Fibroblast of the conjunctiva (primary cell): ENCODE data around the gene TAF4B.
A peak's percentile ranks its signal among the peaks of the same experiment; 100 is the strongest.

Experiments used
- DNase-seq: peaks from one replicate; pipeline ENCODE4 v3.0.0-alpha.2; 2010; ENCODE audit warnings: low read depth

TAF4B gene

DNA sequence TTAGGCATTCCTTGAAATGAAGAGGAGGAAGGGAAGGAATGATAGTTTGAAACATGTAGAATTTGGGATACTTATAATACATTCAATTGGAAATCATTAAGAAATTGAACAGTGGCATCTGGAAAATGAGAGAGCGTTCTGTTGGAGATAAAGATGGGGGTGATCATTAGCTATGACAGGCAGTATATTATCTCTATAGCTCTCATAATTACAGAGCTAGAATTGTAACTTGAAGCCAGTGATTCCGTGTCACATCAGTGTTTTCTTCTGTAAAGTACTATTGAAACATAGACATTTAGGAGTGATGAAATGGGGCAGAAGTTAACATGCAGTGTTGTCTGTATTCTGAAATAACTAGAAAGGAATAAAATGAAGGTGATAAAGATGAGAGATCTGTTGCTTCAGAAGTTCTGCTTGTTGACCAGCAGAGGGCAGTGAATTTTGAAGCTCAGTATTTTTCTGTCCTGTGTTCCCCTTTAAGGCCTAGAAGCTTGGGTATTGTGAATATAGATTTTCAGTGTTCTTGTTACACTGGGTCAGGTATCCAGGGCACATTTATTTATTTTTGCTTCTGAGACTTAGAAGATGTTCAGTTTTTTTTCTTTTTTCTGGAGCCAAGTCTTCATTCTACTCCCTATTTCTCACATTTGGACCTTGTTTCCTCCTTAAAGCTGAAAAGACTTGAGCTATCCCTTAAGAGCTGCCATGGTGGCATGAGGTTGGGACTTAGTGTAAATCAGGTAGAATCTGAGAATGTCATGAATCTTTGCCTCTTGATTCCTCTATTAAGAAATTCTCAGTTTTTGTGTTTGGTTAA, 157.4 kb downstream of the TAF4B start:
- DNase-seq, result peak; percentile 55

DNA sequence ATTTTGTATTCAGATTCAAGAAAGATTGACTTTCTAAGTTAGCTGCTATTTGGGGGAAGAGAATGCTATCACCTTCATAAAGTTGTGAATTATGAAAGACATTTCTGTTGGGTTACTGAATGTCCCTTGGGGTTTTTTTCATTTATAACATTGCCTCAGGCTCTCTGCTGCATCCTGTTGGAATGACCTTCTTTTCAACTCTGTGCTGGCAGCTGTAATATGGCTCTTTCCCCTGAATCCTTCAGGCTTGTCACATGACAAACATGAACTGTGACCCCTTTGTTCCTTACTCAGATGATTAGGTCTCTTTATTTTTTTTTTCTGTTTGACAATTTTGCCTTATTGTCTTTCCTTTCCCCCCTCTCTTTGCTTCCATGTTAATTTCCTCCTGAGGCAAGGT, 159.8 kb downstream of the TAF4B start:
- DNase-seq, result peak; percentile 79

DNA sequence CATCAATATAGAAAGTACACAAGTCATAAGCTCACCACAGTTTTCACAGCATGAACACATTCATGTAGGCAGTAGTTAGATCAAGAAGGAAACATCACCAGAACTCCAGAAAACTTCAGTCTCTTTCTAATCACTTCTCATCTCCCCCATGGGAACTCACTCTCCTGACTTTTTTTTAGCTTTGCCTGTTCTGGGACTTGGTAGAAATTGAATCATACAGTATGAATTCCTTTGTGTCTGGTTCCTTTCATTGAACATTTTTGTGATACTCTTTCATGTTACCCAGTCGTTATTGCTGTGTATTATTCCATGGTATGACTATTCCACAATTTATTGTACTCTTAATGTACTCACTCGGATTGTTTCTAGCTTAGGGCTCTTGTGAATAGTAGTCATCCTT, 160.2 kb downstream of the TAF4B start:
- no peak for DNase-seq

DNA sequence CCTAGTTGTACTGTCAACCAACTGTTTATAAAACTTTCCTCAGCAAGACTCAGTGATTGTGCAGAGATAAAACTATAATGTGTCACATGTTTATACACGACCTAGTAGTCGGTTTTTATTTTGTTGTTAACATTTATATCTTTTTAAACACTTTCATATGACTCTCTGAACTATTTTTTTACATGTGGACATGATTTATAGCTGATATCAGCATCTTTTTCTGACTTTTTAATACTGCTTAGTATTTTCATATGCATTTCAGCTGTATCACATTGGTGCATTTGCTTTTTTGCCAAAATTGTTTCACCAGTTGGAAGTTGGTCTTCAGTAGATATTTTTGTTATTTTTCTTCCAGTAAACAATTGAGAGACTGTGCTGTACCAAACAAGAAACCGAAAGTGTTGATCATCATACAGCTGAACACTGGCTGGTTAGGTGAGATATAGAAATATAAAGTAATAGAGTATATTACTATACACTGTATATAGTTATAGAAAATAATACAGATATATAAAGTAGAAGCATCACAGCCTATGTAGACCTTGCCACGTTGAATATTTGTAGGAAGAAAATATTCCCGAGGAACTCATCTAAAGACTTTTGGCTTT, 167.9 kb downstream of the TAF4B start:
- DNase-seq, result no peak

DNA sequence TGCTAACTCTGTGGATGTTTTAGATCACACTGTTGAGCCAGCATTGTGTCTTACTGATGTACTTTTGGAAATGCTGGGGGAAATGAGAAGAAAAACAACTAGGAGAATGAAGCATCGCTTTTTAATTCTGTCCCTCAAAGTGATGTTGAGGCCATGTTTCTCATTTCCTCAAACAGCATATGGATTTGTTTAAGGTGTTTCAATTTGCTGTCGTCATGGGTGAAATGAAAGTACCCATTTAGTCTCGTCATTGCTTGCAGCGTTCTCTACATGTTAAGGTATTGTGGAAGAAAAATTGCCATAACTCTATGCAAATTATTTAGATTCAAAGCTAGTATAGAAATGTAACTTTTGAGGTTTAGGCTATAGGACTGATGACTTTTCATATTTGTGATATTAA, 170.8 kb downstream of the TAF4B start:
- no peak for DNase-seq

DNA sequence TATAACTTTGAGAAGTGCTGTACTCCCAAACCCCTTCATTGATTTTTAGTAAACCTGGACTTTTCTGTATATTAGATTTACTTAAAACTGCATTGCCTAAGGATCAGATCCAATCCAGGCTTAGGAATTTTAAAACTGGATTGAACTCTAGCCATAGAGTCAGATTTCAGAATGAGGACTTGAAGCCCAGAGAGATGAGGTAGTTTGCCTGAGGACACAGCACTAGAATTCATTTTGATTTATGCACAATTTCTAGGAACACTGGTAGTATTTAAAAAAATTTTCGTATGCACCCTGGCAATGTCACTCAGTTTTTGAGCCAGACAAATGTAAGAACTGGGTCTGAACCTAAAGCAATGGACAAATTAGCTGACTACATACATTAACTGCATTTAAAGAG, 177.2 kb downstream of the TAF4B start:
- no peak for DNase-seq

DNA sequence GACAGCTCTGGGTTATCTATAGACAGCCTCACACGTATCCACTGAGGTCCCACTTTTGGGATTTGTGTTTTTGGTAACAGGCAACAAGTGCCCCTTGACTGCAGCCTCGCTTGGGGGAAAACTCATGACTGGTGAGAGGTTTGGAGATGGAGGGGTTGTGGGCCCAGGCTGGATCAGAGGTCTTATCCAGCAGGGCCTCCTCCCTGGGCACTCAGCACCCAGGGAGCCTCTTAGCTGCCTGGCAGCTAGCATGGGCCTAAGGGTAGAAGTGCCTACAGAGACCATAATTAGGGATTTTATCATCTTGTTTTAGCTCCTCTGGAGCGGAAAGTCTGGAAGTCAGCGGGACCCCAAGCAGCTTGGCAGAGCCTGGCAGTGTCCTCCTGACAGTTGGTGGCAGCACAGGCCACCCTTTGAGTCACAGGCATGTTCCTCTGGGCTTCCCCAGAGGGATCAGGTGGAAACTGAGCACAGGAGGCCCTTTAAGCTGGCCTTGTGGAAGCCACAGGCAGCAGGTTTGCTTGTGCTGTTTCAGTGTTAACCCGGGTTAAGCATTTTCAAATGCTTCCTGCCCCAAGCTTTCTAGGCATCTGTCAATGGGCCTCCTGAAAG, 179.1 kb downstream of the TAF4B start:
- no peak for DNase-seq

DNA sequence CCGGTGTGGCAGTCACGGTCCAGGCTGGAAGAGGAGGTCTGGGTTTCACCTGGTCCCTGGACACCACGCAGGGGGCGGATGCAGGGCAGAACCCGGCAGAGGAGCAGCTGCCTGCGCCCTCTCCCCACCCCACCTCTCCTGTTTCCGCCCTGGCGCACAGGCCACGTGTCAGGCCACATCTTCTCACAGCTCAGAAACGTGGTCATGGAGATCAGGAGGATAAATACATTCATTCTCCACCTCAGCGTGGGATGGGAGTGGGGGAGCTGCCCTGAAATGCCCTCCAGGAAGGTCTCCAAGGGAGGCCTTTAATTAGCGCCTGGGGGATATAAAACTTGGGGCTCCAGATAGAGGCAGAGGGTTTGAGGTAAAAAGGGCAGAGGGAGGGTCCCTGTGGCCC, 180.1 kb downstream of the TAF4B start:
- DNase-seq, result no peak

DNA sequence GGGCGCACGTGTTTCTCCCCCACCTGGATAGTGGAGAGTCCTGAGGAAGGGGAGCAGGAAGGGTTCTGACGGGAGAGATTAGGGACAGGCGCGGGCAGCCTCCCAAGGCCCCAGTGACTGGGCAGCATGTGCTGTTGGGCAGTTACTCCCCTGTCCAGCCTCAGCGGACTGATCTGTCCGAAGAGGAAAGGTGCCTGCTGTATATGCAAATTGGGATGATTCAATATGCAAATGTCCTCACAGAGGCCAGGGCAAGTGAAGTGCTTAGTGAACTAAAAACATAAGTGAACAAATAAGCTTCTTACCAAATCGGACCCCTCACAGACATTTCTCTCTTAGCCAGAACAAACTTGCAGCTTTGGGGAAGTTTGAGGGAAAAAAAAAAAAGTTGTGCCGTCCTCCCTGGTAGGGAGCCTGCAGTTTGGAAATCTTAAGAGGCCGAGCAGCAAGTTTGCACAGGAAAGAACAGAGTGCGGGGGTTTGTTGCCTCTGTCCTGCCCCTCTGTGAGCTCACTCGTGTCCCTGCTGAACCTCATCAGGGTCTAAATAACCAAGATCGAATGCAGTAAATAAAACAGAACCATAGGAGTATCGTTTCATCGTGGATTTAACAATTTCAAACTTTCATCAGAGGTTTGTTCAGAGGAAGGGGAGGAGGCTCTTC, 180.7 kb downstream of the TAF4B start:
- no peak for DNase-seq

DNA sequence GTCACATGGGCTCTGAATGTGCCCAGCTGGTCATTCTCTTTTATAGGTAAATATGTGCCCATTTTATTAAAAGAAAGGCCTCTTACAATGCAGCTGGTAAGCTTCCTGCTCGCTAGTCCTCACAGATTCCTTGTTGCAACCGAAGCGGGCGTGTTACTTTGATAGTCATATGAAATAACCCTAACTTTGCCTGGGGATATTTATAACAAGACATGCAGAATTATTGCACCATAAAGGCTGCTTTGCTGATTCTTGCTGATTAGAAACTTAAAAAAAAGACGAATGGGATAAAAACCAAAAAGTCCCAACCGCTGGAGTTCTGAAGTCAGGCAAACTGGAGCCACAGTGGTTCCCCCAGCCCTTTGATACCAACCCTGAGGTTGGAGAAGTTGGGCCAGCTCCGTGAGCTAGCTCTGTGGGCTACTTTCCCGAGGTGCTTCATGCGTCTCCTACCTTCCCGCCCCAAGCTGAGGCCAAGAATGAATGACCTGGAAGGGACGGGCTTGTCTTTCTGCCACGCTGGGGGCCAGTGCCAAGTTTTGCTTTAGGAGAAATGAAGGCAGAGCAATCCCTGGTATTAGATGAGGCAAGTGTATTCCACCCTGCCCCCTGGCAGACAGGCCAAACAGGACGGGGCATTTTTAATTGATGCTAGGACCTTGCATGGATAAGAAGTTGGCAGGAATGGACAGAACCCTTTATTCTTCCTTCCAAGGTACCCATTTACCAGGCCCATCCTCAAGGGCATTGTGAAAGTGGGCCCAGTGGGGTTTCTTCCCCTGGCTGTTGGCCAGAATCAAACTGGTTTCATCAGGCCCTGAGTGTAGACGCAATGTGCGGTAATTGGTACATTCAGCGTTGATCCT, 181.7 kb downstream of the TAF4B start:
- DNase-seq, result no peak

DNA sequence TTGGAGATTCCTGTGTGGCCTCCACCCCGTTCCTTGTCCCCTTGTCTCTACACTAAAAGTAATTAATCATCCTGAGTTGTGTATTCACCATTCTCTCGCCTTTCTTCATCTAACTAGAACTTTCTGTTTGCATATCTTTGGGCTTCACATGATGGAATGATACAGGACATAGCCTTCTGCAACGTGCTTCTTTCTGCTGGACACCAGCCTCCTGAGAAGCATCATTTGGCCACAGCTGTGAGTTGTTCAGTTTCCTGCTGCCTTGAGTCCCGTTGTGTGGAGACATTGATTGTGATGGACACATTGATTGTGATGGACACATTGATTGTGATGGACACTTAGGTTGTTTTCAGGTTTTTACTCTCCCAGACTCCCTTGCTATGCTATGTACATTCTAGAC, 182.8 kb downstream of the TAF4B start:
- DNase-seq, result no peak

DNA sequence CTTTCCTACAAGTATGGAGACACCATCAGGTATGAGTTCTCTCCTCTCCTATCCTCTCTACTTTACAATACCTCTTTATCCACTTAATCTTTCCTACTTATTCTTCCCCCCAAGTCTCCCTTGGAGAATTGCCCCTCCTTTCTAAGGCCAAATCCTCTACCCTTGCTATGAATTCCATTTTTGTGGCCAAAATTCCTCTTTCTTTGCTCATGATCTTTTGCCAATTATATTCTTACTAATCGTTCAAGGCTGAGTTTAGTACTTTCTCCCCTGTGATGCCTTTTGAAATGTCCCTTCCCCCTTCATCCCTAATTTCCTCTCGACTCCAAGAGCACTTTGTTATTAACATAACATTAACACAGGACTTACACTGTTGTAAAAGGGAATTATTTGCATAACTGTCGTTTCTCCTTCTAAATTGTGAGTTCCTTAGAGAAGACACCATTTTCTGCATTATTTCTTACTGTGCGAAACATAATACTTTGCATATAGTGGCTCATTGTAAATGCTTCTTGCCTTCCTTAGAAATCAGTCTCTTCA, 188.7 kb downstream of the TAF4B start:
- no peak for DNase-seq

DNA sequence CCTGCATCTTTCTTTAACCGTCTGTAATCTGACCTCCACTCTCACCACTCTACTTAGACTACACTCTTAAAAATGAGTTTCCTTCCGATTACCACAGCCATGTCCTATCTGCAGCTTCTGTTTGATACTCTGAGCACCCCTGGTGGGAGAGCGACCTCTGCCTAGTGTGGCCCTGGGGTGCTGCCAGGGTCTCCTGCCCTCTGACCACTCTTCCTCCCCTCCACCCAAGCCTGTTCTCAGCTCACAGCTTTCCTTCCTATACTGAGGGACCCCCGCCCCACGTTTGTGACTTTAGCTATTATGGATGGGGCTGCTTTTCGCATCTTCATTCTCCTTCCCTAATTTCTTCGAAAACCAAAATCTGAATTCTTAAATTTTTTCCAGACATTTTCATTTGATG, 189.4 kb downstream of the TAF4B start:
- no peak for DNase-seq

DNA sequence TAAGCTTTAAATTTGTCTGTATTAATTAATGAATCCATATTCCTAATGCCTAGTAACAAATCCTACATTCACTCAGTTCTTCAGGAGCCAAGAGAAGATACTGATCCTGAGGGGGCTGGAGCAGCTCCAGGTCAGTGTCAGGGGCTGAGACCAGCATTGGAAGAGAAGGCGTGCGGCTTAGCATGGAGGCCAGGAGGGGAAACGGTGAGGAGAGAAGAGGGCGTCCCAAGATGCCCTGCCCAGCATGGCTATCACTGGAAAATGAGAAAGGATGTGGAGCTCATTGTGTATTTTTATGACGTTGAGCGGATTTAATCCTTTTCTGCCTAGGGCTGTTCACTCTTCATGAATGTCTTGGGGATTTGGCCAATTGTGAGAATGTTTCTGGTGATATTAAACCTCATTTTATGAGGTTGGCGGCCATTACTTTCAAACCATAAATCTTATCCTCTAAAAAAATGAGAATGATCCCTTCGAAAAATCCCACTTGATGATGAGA, 190.5 kb downstream of the TAF4B start:
- DNase-seq, result no peak

DNA sequence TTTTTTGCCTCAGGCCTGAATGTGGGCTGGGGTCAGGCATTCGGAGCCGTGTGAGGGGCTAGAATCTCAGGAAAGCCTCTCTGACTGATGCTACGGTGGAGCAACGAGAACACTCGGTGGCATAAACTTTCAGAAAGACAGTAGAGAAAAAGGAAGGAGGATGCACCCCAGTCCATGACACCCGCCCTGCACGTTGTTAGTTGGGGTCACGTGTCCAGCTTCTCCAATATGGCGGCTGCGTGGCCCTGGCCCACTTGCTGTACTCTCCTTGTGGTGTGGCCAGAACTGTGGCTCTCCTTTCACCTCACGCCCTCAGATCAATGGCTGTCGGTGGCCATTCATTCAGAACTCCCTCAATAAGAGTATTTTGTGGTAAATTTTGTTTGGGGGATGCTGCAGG, 190.9 kb downstream of the TAF4B start:
- no peak for DNase-seq

DNA sequence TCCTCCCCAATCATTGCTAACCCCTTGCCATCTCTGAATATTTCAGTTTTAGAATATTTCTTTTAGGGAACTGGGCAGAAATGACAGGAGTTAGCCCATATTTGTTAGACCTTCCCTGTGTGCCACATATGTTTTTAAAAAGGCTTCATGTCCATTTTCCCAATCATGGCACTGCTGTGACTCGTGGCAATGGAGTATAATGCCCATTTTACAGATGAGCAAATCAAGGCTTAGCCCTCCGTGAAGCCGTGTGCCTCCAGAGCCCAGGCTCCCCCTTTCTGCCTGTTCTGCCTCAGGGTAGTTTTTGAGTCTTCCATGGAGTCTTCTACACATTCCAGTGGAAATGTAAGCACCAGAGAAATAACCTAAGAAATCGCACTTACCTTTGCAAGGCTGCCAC, 192.0 kb downstream of the TAF4B start:
- no peak for DNase-seq

DNA sequence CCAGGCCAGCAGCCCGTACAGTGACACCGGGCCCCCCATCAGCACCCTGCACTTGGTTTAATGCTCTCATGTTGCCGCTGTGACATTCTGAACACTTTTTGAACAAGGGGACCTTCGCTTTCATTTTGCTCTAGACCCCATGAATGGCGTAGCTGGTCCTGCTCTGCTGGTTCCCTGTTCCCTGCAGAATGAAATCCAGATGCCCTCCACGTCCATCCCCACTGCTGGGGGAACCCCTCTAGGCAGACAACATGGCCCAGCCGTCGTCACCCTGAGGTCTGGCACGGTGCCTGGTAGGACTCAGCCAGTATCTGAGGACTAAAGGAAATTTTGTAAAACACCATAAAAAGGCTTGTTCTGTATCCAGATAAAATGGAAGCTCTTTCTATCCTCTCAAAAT, 193.5 kb downstream of the TAF4B start:
- DNase-seq, result no peak

DNA sequence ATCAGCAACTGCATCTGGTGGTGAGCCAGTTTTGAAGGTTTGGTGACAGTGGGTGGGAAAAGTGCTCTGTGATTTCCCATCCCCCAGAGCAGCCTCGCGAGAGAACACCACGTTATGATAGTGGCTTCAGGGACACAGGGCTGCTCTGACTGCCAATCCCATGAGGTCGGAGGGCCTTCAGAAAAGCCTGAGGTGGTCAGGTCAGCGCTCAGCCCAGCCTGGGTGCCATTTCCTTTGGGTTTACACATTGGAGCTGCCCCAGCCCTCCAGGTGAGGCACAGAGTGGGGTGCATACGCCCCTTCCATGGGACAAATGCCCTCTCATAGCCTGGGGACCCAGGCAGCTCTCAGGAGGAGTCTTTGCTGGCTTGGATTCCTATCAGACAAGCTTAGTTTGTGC, 195.3 kb downstream of the TAF4B start:
- no peak for DNase-seq

DNA sequence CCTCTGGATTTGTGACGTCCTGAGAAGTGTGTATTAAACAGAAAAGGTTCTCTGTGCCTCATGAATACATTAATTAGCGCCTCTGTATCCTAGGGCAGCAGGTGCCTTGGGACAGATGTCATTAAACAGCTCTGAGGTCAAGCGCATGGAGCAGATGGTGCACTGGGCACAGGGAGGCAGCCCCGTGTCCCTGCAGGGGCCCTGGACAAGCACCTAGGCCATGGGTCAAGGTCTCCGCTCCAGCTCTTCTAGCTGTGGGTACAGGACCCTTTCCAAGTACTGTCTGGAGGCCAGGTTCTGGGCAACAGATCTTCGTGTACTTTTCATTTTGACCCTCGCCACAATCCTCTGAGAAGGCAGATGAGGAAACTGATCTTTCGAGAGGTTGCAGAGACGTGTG, 195.7 kb downstream of the TAF4B start:
- no peak for DNase-seq

DNA sequence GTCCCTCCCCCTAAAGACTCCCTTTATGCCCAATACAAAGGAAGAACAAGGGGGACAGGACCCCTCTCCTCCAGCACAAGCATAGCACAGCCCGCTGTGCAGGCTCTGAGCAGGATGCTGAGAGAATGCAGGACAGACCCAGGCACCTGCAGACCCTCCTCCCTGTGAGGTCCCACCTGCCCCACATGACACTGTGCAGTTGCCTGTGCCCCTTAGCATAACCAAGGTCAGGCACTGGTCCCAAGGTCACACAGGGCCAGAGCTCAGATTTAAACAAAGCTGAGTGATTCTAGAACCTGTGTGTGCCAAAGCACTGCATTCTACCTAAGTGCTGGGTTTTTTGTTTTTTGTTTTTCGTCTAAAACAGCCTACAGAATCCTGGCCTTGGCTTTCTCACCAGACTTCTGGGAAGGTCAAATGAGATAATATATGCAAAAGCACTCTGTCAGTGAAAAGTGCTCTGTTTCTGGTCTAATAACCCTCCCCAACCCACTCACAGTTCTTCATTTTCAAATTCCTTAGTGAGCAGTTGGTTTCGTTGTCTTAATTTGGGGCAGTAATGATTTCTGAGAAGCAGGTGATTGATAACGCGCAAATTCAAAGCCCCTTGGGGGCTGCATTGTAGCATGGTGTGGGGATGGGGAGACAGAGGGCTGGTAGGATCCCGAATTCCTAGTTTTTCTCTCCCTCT, 196.4 kb downstream of the TAF4B start:
- no peak for DNase-seq
